GM21619 (cell line): ENCODE results near the gene SLC34A3.

Source experiments
- ATAC-seq: cut with Tn5 transposase; IDR thresholded peaks from one replicate; pipeline ENCODE4 v1.9.1; 2021; ENCODE audit not compliant: unreplicated experiment

Gene SLC34A3

GRCh38 chr9:137275203-137275587 lies 44.5 kb downstream of the SLC34A3 start:
- no peak for ATAC-seq

DNA sequence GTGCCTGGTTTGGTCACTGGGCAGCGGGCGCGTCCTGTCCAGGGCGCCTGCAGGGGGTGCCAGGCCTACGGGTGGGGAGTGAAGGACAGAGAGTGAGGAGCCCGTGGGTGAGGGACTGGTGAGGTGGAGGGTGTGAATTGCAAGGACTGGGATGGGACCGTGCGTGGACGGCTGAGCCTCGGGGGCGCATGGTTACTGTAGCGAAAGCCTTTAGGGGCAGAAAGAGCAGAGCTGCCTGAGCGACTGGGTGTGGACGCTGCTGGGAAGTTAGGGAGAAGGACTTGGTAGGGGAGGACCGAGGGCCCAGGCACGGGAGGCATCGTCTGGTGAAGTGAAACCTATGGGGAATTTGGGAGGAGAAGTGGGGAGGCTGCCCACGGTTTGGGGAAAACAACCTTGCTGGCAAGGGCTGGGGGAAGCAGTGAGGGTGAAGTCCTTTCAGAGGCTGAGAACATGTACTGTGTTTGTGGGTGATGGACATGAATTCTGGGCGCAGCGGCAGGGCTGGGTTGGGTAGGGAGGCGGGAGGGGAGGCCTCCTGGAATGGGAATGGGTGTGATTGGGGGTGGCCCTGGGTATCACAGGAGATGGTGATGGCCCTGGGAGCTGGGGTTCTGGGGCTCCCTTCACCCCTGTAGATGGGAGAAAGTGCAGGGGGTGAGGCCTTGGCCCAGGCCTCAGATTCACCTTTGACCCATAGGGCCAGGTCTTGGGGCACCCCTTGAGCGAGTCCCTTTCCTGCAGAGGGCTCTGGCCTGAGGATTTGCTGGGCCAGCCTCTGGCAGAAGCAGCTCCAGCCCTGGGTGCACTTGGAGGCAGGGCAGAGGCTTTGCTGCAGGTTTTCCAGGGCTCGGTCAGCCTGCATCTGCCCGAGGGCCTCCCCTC lies 45.1 kb downstream of the SLC34A3 start:
- no peak for ATAC-seq

- ATAC-seq, result no peak
Observed at GRCh38 chr9:137276473-137277328, 46.0 kb downstream of the SLC34A3 start.

GRCh38 chr9:137277329-137278041 lies 46.8 kb downstream of the SLC34A3 start, which contains the start of gene TOR4A:
Gene TOR4A, plus strand, starts transcription at chr9:137277726. Its CDS starts 964 bp downstream, at chr9:137278690.
- ATAC-seq, result peak; percentile 76

GRCh38 chr9:137278061-137278701 lies 47.5 kb downstream of the SLC34A3 start:
- no peak for ATAC-seq

DNA sequence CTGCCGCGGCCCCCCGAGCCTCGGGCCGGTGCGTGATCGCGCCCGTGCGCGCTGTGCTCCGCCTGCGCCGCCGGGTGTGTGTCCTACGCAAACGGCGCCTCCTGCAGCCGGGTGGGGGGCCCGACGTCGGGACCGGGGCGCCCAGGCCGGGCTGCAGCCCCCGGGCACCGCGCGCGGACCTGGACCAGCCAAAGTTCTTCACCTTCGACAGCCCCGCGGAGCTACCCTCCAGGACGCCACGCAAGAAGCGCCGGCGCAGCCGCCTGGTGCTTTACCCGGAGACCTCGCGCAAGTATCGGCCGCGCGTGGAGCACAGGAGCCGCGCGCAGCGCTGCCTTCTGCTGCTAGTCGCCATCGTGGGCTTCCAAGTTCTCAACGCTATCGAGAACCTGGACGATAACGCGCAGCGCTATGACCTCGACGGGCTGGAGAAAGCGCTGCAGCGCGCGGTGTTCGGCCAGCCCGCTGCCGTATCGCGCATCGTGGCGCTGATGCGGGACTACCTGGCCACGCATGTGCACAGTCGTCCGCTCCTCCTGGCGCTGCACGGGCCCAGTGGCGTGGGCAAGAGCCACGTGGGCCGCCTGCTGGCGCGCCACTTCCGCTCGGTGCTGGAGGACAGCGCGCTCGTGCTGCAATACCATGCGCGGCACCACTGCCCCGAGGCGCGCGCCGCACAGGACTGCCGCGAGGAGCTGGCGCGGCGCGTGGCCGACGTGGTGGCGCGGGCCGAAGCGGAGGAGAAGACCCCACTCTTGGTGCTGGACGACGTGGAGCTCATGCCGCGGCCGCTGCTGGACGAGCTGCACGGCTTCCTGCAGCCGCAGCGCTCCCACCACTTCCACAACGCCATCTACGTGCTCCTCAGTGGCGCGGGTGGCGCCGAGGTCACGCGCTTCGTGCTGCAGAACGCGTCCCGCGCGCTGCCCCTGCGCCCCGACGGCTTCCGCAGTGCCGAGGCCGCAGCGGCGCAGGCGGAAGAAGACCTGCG lies 48.3 kb downstream of the SLC34A3 start:
- no peak for ATAC-seq

- ATAC-seq, result no peak
Observed at GRCh38 chr9:137279741-137280473, 49.2 kb downstream of the SLC34A3 start.

- ATAC-seq, result no peak
Observed at GRCh38 chr9:137280474-137281344, 50.0 kb downstream of the SLC34A3 start.

GRCh38 chr9:137281345-137282116 lies 50.8 kb downstream of the SLC34A3 start:
- no peak for ATAC-seq
